NCI-H1105 (cell line): Measurements from ENCODE around the gene STX12.

Source experiments
- DNase-seq: peaks from one replicate; lab custom pipeline; 2025; lab: John Stamatoyannopoulos, UW

The STX12 gene

GRCh38 chr1:27772932-27773825 is at the start of gene STX12:
STX12 (plus strand) TSS chr1:27773219; CDS start chr1:27773308, 89 bp downstream.
- peak; percentile 97 for DNase-seq

GRCh38 chr1:27724961-27725373 is 48.1 kb upstream of the STX12 start:
- peak; percentile 80 for DNase-seq

GRCh38 chr1:27725374-27726172 is 47.4 kb upstream of the STX12 start, which contains the start of gene FAM76A:
FAM76A (plus strand) TSS chr1:27725961; CDS start chr1:27726081, 120 bp downstream.
- peak; percentile 100 for DNase-seq

GRCh38 chr1:27726173-27727044 is 46.6 kb upstream of the STX12 start:
- peak; percentile 20 for DNase-seq

- DNase-seq: no peak
Measured at GRCh38 chr1:27727126-27727525, 45.9 kb upstream of the STX12 start.

- no peak for DNase-seq
Measured at GRCh38 chr1:27736252-27736651, 36.8 kb upstream of the STX12 start.

- DNase-seq: no peak
Measured at GRCh38 chr1:27741121-27741520, 31.9 kb upstream of the STX12 start.

GRCh38 chr1:27744556-27744955 is 28.5 kb upstream of the STX12 start:
- DNase-seq: no peak

- no peak for DNase-seq
Measured at GRCh38 chr1:27745466-27745865, 27.6 kb upstream of the STX12 start.

- no peak for DNase-seq
Measured at GRCh38 chr1:27752360-27752759, 20.7 kb upstream of the STX12 start.

- no peak for DNase-seq
Measured at GRCh38 chr1:27755286-27755685, 17.7 kb upstream of the STX12 start.

GRCh38 chr1:27755865-27756264 is 17.2 kb upstream of the STX12 start:
- DNase-seq: no peak

- no peak for DNase-seq
Measured at GRCh38 chr1:27759236-27759635, 13.8 kb upstream of the STX12 start.

GRCh38 chr1:27760426-27760825 is 12.6 kb upstream of the STX12 start:
- DNase-seq: no peak

- DNase-seq: no peak
Measured at GRCh38 chr1:27762033-27762432, 11.0 kb upstream of the STX12 start.

- DNase-seq: no peak
Measured at GRCh38 chr1:27763358-27763757, 9.7 kb upstream of the STX12 start.

- DNase-seq: no peak
Measured at GRCh38 chr1:27770293-27770830, 2.7 kb upstream of the STX12 start.

GRCh38 chr1:27772036-27772931 is 735 bp upstream of the STX12 start:
- no peak for DNase-seq

GRCh38 chr1:27773826-27774445 is 917 bp downstream of the STX12 start:
- no peak for DNase-seq

- DNase-seq: no peak
Measured at GRCh38 chr1:27774654-27775053, 1.6 kb downstream of the STX12 start.
